NCI-H748 (cell line): ENCODE measurements around the gene ANGPT4.

ENCODE experiments used
- DNase-seq: peaks from one replicate; lab custom pipeline; 2025; ENCODE audit not compliant: unreplicated experiment; lab: John Stamatoyannopoulos, UW

The ANGPT4 gene, protein sequence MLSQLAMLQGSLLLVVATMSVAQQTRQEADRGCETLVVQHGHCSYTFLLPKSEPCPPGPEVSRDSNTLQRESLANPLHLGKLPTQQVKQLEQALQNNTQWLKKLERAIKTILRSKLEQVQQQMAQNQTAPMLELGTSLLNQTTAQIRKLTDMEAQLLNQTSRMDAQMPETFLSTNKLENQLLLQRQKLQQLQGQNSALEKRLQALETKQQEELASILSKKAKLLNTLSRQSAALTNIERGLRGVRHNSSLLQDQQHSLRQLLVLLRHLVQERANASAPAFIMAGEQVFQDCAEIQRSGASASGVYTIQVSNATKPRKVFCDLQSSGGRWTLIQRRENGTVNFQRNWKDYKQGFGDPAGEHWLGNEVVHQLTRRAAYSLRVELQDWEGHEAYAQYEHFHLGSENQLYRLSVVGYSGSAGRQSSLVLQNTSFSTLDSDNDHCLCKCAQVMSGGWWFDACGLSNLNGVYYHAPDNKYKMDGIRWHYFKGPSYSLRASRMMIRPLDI

GRCh38 chr20:916125-916799 lies at the start of gene ANGPT4:
TSS of gene ANGPT4 (minus strand) at chr20:916334. CDS start at chr20:916214, 120 bp downstream.
- no peak for DNase-seq

- no peak for DNase-seq
Measured at GRCh38 chr20:963795-964194, 47.7 kb upstream of the ANGPT4 start.

- no peak for DNase-seq
Measured at GRCh38 chr20:962683-963082, 46.5 kb upstream of the ANGPT4 start.

DNA sequence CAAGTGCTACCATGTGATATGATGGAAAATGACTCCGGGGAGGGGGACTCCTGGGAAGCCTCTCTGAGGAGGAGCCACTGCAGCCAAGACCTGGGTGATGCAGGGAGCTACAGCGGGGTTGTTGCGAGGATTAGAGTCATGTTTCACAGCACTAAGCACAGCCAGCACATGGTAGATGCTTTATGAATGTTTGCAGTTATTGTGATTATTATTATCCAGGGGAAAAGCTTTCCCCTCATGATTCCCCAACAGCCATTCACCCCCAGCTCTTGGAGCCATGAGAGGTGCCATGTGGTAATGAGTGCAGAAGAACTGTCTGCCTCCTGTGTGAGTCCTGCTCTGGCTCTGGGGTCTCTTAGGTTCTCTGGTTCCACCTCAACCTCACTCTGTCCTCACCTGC lies 46.1 kb upstream of the ANGPT4 start:
- no peak for DNase-seq

- DNase-seq, result no peak
Measured at GRCh38 chr20:961768-962167, 45.6 kb upstream of the ANGPT4 start.

DNA sequence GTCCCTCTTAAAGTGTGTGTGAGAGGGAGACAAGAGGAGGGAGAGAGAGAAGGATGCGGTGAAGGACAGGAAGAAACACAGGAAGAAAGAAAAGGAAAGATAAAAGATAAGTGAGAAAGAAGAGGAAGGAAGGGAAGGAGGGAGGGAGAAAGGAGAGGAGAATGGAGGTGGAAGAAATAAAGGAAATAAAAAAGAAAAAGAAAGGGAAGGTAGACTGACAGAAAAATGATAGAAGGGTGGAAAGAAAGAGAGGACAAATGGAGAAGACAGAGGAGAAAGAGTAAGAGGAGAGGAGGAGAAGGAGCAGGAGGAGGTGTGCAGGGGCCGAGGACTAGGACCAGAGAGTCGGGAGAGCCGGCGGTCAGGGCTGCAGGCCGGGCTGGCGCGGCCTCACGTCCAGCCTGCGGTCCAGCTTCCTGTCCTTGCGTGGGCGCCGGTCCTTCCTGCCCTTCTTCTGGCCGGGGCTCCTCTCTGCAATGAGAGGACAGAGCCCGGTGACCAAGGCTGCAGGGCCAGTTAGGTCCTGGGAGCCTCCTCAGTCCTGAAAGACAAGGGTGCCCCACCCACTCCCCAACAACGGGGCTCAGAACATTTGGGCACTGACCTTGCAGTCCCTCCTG lies 44.0 kb upstream of the ANGPT4 start:
- DNase-seq, result no peak

DNA sequence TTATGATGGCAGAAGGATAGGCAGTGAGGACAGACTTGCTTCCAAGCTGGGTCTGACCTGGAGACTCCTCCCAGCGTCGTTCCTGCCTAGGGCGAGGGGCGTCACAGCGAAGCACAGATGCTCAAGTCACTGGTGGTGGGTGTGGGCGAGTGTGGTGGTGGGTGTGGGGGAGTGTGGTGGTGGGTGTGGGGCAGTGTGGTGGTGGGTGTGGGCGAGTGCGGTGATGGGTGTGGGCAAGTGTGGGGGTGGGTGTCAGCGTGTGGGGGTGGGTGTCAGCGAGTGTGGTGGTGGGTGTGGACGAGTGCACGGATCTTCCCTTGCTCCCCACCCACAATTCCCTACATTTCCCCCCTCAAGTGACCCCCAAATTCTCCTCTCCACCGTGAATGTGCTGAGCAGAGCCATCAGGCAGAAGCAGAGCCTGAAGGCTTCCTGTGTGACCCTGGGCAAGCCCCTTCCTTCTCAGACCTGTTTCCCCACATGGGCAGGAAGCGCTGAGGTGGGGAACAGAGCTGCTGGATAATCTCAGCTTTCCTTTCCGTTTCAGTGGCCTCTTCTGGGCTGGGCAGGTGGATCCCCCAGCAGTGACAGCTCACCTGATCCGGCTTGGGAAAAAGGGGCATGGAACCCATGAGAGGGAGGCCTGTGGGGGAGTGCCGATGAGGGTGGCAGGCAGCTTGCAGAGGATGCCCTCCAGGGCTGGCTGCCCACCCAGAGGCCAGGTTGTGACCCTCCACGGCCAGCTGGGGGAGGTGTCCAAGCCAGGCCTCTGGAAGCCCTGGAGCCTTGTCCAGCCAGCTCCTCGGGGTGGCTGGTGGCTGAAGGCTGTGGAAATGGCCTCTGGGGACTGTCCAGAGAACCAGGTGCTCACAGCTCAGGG lies 43.0 kb upstream of the ANGPT4 start:
- no peak for DNase-seq

DNA sequence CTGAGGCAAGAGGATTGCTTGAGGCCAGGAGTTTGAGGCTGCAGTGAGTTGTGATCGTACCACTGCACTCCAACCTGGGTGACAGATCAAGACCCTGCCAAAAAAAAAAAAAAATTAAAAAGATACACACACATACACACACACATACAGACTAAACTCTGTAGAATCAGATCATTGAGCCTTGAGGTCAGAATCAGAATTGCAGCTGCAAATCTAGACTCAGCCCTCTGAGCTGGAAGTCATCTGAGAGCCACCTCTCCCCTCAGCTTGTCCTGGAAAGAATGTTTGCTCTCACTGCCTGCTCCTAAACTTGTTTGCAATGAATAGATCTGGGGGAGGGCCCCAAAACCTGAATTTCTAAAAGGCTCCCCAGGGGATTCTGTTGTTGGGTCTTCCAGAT lies 41.4 kb upstream of the ANGPT4 start:
- DNase-seq, result no peak

GRCh38 chr20:956330-956951 lies 40.3 kb upstream of the ANGPT4 start:
- peak; percentile 83 for DNase-seq

DNA sequence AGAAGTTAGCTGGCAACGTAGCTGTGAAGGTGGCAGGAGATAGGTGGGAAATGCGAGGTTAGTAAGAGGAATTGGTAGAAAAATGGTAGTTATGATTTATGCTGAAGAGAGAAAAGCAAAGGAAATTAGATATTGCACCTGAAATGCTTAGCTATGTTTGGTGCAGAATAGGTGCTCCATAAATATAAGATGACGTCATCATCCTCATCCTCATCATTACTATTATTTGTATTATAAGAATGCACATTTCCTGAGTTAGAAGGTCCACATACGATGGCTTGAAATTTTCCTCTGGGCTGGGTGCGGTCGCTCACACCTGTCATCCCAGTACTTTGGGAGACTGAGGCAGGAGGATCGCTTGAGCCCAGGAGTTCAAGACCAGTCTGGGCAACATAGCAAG lies 39.5 kb upstream of the ANGPT4 start:
- no peak for DNase-seq

- no peak for DNase-seq
Measured at GRCh38 chr20:955111-955510, 39.0 kb upstream of the ANGPT4 start.

GRCh38 chr20:953742-954141 lies 37.6 kb upstream of the ANGPT4 start:
- peak; percentile 42 for DNase-seq

DNA sequence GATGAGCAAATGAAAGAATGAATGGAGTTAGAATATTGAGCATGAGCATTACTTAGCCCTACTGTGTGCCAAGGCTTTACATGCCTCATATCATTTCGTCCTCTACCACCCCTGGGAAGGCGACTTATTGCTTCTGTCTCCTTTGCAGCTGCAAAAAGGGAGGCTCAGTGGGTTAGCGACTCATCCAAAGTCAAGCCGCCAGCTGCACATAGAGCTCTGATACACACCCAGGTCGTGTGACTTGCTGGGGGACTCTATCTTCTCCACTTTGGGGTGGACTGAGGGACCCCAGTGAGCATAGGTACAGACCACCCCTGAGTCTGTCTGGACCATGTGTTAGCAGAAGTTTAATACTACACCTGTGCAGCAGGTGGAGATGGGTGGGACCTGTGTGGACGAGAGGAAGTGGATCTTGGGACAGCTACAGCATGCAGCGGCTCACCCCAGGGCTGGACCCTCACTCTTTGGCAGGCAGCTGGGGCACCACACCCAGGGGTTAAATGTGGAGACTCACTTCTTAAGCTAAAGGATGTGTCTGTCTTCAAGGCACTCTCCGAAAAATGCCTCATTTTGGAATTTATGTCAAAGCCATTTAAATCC lies 36.2 kb upstream of the ANGPT4 start:
- DNase-seq, result no peak

- peak; percentile 21 for DNase-seq
Measured at GRCh38 chr20:951384-952169, 35.4 kb upstream of the ANGPT4 start.

GRCh38 chr20:949717-950116 lies 33.6 kb upstream of the ANGPT4 start:
- no peak for DNase-seq

DNA sequence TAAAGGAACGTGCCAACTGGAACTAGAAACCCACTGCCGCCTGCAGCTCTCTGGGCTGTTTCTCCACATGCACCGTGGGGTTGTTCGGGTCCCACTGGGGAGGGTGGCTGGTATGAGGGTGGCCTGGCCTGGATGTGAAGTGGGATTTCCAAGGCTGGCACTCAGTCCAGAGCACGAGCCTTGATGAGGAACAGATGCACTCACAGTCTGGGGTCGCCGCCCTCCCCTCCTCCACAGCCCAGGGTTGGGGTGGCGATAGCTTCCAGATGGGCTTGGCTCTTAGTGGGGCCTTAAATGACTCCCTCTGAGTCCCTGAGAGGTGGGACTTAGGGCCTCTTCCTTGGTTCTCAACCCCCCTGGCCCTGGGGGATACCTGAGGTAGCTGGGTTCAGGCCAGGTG lies 30.7 kb upstream of the ANGPT4 start:
- no peak for DNase-seq

DNA sequence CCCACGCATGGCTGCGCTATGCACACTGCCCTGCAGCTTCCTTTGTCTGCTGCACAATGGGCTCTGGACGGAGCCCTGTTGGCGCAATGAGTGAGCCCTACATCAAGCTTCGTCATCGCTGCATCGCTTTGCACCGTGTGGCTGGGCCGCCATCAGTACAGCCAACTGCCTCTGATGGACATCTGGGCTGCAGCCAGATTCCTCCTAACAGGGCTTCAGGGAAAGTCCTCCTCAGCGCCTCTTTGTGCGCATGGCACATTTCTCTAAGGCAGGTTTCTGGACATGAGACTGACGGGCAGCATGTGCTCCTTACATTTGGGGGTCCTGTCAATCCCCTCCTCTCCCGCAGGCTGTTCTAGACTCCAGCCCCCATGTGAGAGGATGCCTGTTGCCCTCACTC lies 29.7 kb upstream of the ANGPT4 start:
- peak; percentile 26 for DNase-seq

DNA sequence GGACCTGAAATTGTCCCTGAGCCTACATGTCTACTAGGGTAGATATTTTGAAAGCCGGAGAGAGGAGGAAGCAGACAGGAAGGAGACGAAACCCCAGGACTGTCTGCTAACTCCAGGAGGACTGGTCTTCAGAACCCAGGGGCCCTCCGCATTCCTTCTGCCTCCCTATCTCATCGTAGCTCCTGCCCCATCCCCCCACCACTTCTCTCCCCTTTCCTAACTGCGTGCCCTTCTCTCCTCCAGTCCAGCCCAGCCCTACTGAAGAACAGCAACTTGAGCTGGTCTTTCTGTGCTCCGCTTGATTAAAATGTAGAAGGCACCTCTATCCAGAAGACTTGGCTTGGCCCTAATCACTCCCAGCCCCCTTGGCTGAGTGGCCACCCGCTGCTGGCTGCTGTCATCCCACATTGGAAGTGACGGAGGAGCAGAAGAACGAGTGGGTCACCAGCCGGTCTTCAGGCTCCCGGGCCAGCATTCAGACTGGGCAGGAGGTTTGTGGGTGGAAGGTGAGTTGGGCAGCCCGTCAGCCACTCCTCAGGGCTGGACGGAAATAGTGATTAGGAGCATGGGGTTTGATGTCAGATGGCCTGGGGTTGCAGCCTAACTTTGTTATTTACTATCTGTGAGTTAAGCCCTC lies 28.8 kb upstream of the ANGPT4 start:
- DNase-seq, result no peak

GRCh38 chr20:944148-944547 lies 28.0 kb upstream of the ANGPT4 start:
- no peak for DNase-seq
